GM23248 (cell line): ENCODE results near the gene CLCN6. TPM values are rescaled to one million over a fixed set of nuclear protein-coding genes. Genes with fewer than 3 reads are reported as not detected.
A peak's percentile ranks its signal among the peaks of the same experiment; 100 is the strongest.

Experiments
- DNase-seq: peaks from one replicate; pipeline ENCODE4 v3.0.0-alpha.2; 2015
- H2AFZ ChIP-seq: fragments of 200-600 bp; sonication (generic); 2 replicates; pipeline ENCODE4 v1.6.1; 2016; ENCODE audit warnings: antibody characterized with exemption
- H3F3A ChIP-seq: fragments of 200-600 bp; sonication (generic); 2 replicates; pipeline ENCODE4 v1.6.1; 2016; ENCODE audit warnings: mild to moderate bottlenecking, antibody characterized with exemption, mixed run types; ENCODE audit not compliant: insufficient read depth
- H3K27ac ChIP-seq: fragments of 200-600 bp; sonication (generic); 2 replicates; pipeline ENCODE4 v1.5.1; 2016; ENCODE audit warnings: mild to moderate bottlenecking
- H3K27me3 ChIP-seq: fragments of 200-600 bp; sonication (generic); replicated peaks from 2 replicates; pipeline ENCODE4 v1.6.1; 2016; ENCODE audit warnings: mild to moderate bottlenecking; ENCODE audit not compliant: insufficient read depth
- H3K36me3 ChIP-seq: fragments of 200-600 bp; sonication (generic); 2 replicates; pipeline ENCODE4 v1.6.1; 2016; ENCODE audit warnings: low read depth, mild to moderate bottlenecking
- H3K4me1 ChIP-seq: fragments of 200-600 bp; sonication (generic); 2 replicates; pipeline ENCODE4 v1.6.1; 2016; ENCODE audit warnings: mild to moderate bottlenecking; ENCODE audit not compliant: insufficient read depth
- H3K4me2 ChIP-seq: fragments of 200-600 bp; sonication (generic); one replicate; pipeline ENCODE4 v1.6.1; 2016; ENCODE audit warnings: mild to moderate bottlenecking; ENCODE audit not compliant: unreplicated experiment
- H3K4me3 ChIP-seq: fragments of 200-600 bp; sonication (generic); 2 replicates; pipeline ENCODE4 v1.5.1; 2016; ENCODE audit warnings: mild to moderate bottlenecking
- H3K79me2 ChIP-seq: fragments of 200-600 bp; sonication (generic); 2 replicates; pipeline ENCODE4 v1.6.1; 2016; ENCODE audit warnings: mild to moderate bottlenecking; ENCODE audit not compliant: insufficient read depth
- H3K9ac ChIP-seq: fragments of 200-600 bp; sonication (generic); 2 replicates; pipeline ENCODE4 v1.6.1; 2016; ENCODE audit warnings: mild to moderate bottlenecking
- H3K9me2 ChIP-seq: fragments of 200-600 bp; sonication (generic); 2 replicates; pipeline ENCODE4 v1.6.1; 2016; ENCODE audit warnings: mixed run types, mild to moderate bottlenecking, moderate library complexity; ENCODE audit not compliant: insufficient read depth
- H3K9me3 ChIP-seq: fragments of 200-600 bp; sonication (generic); one replicate; pipeline ENCODE4 v1.6.1; 2017; ENCODE audit warnings: low read depth
- H4K20me1 ChIP-seq: fragments of 200-600 bp; sonication (generic); 2 replicates; pipeline ENCODE4 v1.6.0; 2016; ENCODE audit not compliant: insufficient read depth
- EZH2 ChIP-seq: fragments of 200-600 bp; sonication (generic); IDR thresholded peaks from 2 replicates; pipeline ENCODE4 v1.6.1; 2018; ENCODE audit warnings: antibody characterized with exemption, mild to moderate bottlenecking; ENCODE audit not compliant: insufficient read depth, poor library complexity, severe bottlenecking
- EZH2phosphoT487 ChIP-seq: fragments of 200-600 bp; sonication (generic); IDR thresholded peaks from 2 replicates; pipeline ENCODE4 v1.6.1; 2018; ENCODE audit warnings: antibody characterized with exemption, moderate library complexity, mild to moderate bottlenecking, low read depth; ENCODE audit not compliant: insufficient read depth
- WGBS, 2 experiments: methylation state at CpG; one replicate each; pipeline ENCODE4 v1.1.6; 2015 to 2017; ENCODE audit warnings: low lambda C conversion rate in 2 of 2, low coverage in 1 of 2; ENCODE audit errors: missing lambda C conversion rate in 2 of 2; 5-methylcytosine and 5-hydroxymethylcytosine counted together
- in situ Hi-C: fragments of 300-500 bp; cut with MboI; formaldehyde crosslinking; loops from 2 replicates; pipeline ENCODE4 v1.15.0; 2020
- polyA plus RNA-seq: library from polyadenylated mRNA; unstranded; fragments of >200 nt; fragmentation: Nextera tagmentation; extraction: Ambion mirVana; gene quantifications from 2 replicates; pipeline ENCODE4 v1.2.1, GENCODE V29; 2016
- total RNA-seq: library from RNA; depleted of rRNA; stranded (reverse); fragments of >200 nt; shearing (Covaris generic); gene quantifications from 2 replicates; pipeline ENCODE4 v1.2.3, GENCODE V29; 2014

CLCN6 gene
- total and polyA plus RNA-seq, 2 experiments from 2014 or later: 4.9 to 5.4 TPM

- H3K4me2 ChIP-seq: no peak overlapping the region
- H3K27me3 ChIP-seq: no peaks in the 10 kb centered on the region
- in situ Hi-C loops: no loop called here
- H3K4me1 ChIP-seq: no peaks in the 10 kb centered on the region; the same call in 1 of the 2 replicates
- 68 to 74% methylated on average over 9 of the region's 10 CpGs for WGBS, 2 experiments
- H3K9me3 ChIP-seq: no peaks in the 10 kb centered on the region
- H3K79me2 ChIP-seq: no peaks in the 10 kb centered on the region
- H3K9me2 ChIP-seq: no peaks in the 10 kb centered on the region
- DNase-seq: no peak
- no peak overlapping the region for H3K27ac ChIP-seq
- H2AFZ ChIP-seq: no peak overlapping the region
- H3K4me3 ChIP-seq: no peak overlapping the region
- no peaks in the 10 kb centered on the region for H4K20me1 ChIP-seq
- no peaks in the 10 kb centered on the region for H3K36me3 ChIP-seq
- H3F3A ChIP-seq: no peaks in the 10 kb centered on the region
- TF ChIP-seq EZH2: no peak
- TF ChIP-seq EZH2phosphoT487: no peak
- H3K9ac ChIP-seq: no peak overlapping the region
Observed at GRCh38 chr1:11780380-11781147, 25.4 kb upstream of the CLCN6 start.

DNA sequence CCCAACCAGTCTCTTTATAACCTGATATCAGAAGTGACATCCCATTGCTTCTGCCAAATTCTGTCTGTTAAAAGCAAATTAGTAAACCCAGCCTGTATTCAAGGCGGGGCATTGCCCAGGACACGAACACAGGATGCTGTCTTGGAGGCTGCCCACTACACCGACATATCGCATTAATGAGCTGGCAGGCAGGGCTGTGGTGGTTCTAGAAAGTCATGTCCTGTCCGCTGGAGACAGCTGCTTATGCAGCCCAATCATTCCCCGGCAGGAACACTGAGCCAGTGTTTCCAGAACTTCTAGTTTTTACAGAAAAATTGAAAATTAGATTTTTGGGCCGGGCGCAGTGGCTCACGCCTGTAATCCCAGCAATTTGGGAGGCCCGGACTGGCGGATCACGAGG lies 24.7 kb upstream of the CLCN6 start:
- no peaks in the 10 kb centered on the region for H3K9me2 ChIP-seq
- H3K79me2 ChIP-seq: no peaks in the 10 kb centered on the region
- no peaks in the 10 kb centered on the region for H3K36me3 ChIP-seq
- 72 to 79% methylated on average over 12 of the region's 12 CpGs for WGBS, 2 experiments
- in situ Hi-C loops: no loop called here
- no peaks in the 10 kb centered on the region for H3K9me3 ChIP-seq
- DNase-seq: peak; percentile 27
- TF ChIP-seq EZH2: no peak
- no peak for TF ChIP-seq EZH2phosphoT487
- H3K9ac ChIP-seq: no peak overlapping the region
- no peaks in the 10 kb centered on the region for H4K20me1 ChIP-seq
- H3K4me1 ChIP-seq: no peaks in the 10 kb centered on the region; the same call in 1 of the 2 replicates
- no peaks in the 10 kb centered on the region for H3K27me3 ChIP-seq
- no peak overlapping the region for H2AFZ ChIP-seq
- H3F3A ChIP-seq: no peaks in the 10 kb centered on the region
- no peak overlapping the region for H3K27ac ChIP-seq
- no peak overlapping the region for H3K4me2 ChIP-seq
- no peak overlapping the region for H3K4me3 ChIP-seq

DNA sequence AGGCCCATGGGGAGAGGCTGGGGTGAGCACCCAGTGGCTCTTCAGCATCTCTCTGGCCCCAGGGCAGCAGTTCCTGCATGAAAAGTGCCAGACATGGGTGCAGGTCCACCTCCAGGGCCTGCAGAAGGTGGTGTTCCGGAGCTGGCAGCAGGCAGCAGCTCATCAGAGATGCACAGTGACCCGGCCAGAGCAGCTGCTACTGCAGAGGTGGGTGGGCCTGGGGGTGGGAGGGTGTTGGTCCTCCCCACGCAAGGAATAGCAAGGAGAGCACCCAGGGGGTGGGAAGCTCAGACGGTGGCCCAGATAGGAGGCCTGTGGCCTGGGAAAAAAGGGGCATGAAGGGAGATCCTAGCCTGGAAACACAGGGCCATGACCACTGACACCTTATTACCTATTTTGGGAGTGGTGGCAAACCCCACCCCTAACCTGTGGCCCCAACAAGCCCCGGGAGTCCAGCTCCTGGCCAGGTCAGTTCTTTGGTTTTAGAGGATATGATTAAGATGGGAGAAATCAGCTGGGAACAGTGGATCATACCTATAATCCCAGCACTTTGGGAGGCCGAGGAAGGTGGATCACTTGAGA lies 23.8 kb upstream of the CLCN6 start:
- Histone ChIP-seq H3K4me1 (peaks cover 5% of the 10 kb centered on the region), H4K20me1 (no peaks in the 10 kb centered on the region), H3K36me3 (no peaks in the 10 kb centered on the region), H3F3A (no peaks in the 10 kb centered on the region), H3K27ac (no peak overlapping the region), H3K9ac (no peak overlapping the region), H3K4me3 (no peak overlapping the region), H3K9me3 (no peaks in the 10 kb centered on the region), H3K9me2 (no peaks in the 10 kb centered on the region), H3K79me2 (no peaks in the 10 kb centered on the region), H2AFZ (no peak overlapping the region), H3K27me3 (no peaks in the 10 kb centered on the region), H3K4me2 (no peak overlapping the region)
- TF ChIP-seq EZH2 (no peak), EZH2phosphoT487 (no peak)
- 71 to 79% methylated on average over 6 of the region's 6 CpGs for WGBS, 2 experiments
- DNase-seq: no peak
- in situ Hi-C loops: no loop called here

DNA sequence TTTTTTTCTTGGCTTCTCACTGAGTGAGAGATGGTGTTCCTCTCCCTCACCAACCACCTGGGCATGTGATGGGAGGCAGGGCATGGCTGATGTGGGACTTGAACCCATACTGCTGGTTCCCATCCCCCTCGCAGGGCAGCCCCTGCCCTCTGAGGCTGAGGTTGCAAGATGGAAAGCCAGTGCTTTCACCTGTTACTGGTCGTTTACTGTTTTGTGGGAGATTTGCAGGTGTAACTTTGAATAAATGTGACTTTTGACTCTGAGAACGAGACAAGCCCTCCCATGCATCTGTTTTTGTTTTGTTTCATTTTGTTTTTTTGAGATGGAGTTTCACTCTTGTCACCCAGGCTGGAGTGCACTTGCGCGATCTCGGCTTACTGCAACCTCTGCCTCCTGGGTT lies 22.4 kb upstream of the CLCN6 start:
- Histone ChIP-seq H3F3A (no peaks in the 10 kb centered on the region), H3K27me3 (no peaks in the 10 kb centered on the region), H3K4me3 (no peak overlapping the region), H3K9ac (no peak overlapping the region), H3K4me2 (no peak overlapping the region), H3K9me3 (no peaks in the 10 kb centered on the region), H3K4me1 (peaks cover 12% of the 10 kb centered on the region), H3K27ac (no peak overlapping the region), H3K36me3 (no peaks in the 10 kb centered on the region), H3K9me2 (no peaks in the 10 kb centered on the region), H4K20me1 (no peaks in the 10 kb centered on the region), H2AFZ (no peak overlapping the region), H3K79me2 (no peaks in the 10 kb centered on the region)
- DNase-seq: no peak
- TF ChIP-seq EZH2 (no peak), EZH2phosphoT487 (no peak)
- WGBS, 2 experiments: 82 to 86% methylated on average over 6 of the region's 6 CpGs
- in situ Hi-C loops: no loop called here
